B cell (primary cell): ENCODE results near the gene TRPM7.

Experiments
- CTCF ChIP-seq: fragments of 200-600 bp; IDR thresholded peaks from one replicate; pipeline ENCODE4 v1.8.0; 2022; ENCODE audit warnings: antibody characterized with exemption, mild to moderate bottlenecking
- EZH2 ChIP-seq: IDR thresholded peaks from 2 replicates; pipeline ENCODE4 v1.6.1; 2012; ENCODE audit warnings: borderline replicate concordance, low read depth, mild to moderate bottlenecking, moderate library complexity, low read length; ENCODE audit not compliant: insufficient read depth, poor library complexity, severe bottlenecking

GRCh38 chr15:50641318-50641717 lies 45.3 kb downstream of the TRPM7 start:
- no peak for TF ChIP-seq CTCF
- no peak for TF ChIP-seq EZH2
